ENCODE results near the gene PTPRG.

Gene PTPRG

DNA sequence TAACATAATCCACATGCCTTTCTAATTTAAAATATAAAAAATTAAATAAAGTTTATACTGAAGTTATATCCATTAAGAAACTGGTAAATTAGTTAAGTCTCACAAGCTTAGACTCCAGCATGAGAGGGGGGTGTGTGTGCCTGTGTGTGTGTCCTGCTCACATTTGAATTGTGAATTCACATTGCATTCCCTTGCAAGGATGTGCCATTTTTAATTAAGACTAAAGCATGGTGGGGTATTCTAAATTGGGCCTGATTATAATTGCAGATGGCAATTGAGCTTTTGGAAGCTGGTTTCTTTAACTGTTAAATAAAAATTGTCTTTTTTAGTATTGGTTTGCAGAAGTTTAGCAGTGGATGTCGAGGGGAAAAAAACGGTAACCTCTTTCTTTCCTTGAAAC, 56.9 kb downstream of the PTPRG start:
- no peak for DNase-seq (ENCODE audit: low read depth)

DNA sequence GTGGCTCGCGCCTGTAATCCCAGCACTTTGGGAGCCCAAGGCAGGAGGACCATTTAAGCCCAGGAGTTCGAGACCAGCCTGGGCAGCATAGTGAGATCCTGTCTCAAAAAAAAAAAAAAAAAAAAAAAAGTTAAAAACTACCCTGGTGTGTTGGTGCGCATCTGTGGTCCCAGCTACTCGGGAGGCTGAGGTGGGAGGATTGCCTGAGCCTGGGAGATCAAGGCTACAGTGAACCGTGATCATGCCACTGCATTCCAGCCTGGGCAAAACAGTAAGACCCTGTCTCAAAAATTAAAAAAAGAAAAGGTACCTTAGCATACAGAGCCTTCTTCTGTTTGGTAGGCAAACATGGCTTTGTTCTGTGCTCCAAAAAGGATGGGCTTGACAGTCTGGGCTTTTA, 57.5 kb downstream of the PTPRG start:
- no peak for DNase-seq (ENCODE audit: low read depth)

DNA sequence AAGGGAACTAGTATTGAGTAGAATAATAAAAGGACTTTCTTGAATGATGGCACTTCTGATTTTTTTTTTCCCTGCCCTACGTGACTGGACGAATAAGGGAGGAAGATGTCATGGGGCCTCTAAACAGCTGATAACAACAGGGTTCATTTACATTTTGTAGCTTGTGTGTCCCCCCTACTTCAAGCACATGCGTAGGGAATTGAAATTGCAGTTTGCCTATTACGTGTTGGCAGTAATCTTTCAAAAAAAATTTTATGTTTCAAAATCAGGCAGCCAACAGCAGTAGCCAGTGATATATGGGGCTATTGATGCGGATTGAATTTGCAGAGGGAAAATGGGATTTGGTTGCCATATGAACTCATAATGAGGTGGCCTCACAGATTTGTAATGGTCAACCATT, 58.7 kb downstream of the PTPRG start:
- DNase-seq (ENCODE audit: low read depth), result no peak

DNA sequence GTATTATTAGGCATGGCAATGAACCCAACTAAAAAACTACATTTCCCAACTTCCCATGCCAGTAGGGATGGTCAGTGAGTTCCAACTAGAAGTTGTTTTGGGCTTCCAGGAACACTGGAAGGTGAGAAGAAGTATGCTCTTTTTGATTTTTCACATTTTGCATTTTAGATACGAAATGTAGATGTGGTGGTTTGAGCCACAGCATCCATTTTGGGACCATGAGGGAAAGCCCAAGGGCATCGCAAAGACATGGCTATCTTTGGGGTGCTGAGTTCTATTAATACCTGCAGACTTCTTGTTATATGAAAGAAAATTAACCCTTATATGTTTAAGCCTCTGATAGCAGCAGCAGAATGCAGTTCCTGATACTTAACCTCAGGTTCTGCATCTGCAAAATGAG, 62.9 kb downstream of the PTPRG start:
- DNase-seq (ENCODE audit: low read depth), result no peak

DNA sequence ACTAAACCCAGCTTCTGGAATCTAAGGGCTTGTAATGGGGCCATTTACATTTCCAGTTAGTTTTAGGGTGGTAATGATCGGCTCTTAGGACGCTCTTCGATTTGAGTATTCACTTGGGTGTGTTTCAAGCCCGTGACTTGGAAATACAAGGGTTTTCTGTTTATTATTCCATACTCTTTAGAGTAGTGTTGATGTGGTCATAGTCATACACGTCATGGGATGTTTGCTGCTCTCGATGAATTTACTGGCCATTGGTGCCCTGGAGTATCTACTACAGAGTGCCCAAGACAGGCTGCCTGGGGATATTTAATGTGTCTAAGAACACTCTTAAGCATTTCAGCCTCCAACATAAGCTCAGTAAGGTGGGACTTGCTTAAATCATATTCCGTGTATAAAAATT, 64.1 kb downstream of the PTPRG start:
- DNase-seq (ENCODE audit: low read depth), result no peak

DNA sequence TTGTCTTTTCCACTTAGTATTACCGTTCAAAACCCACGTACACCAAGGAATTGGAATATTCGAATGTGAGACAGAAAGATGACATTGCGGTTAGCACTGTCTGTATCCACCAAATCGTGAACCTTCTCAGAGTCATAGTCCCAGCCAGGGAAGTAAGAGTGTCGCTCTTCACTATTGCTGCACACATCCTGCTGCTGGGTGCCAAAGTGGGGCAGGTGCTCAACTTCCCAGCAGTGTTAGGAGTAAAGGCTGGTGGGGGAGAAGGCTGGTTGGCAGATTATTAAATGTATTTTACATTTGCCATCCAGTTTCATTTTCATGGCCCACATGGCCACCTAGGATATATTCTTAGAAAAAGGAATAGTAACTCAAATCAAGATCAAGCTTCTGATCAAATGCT, 65.1 kb downstream of the PTPRG start:
- no peak for DNase-seq (ENCODE audit: low read depth)

DNA sequence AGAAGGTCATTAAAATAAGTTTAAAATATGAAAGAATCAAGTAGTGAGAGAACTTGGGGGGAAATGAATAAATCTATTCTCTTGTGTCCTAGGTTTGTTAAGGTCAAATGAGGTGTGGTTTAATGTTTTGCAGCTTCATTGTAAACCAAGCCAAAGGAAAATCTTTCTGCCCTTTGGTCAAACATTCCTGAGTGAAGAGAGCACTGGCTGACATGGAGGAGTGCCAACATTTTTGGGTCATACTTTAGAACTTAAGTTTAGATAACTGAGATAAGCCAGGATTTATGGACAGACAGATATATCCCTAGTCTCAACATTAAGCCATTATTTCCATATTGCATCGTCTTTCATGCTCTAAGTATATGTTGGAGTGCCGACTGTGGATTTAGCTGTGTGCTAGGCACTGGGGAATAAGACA, 66.4 kb downstream of the PTPRG start:
- peak; percentile 94 for DNase-seq (ENCODE audit: low read depth)

DNA sequence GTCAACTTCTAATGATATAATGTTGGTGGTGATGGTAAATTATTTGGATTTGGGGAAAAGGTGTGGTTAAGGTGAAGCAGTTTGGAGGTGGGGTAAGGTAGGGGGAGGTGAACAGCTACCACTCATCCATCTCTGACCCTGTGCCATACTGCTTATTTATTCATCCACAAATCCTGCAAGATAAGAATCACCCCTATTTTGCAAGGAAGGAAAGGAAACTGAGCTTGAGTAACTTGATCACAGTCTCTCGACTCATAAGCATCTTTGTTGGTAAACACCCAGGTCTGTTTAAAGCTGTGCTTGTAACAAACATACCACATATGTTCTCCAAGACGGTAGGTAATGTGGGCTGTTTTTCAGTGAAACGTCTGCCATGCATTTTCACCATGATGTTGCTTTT, 67.3 kb downstream of the PTPRG start:
- DNase-seq (ENCODE audit: low read depth), result no peak

DNA sequence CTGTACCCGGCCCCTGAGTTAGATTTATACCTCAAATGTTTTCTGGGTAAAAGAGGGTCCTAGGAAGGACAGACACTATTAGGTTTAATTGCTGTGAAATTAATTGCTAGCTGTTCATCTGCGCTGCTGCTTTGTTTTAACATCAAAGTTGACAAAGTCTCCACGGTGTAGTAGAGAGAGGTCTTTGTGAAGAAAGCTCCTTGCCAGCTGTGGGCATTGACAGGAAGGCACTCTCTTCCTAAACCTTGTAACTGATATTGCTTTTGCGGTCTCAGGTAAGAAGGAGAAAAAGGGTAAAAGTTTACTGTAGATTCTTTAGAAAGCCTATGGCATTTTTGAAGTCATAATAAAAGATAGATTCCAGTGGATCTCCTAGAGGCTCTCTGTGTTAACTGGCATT, 68.1 kb downstream of the PTPRG start:
- no peak for DNase-seq (ENCODE audit: low read depth)

DNA sequence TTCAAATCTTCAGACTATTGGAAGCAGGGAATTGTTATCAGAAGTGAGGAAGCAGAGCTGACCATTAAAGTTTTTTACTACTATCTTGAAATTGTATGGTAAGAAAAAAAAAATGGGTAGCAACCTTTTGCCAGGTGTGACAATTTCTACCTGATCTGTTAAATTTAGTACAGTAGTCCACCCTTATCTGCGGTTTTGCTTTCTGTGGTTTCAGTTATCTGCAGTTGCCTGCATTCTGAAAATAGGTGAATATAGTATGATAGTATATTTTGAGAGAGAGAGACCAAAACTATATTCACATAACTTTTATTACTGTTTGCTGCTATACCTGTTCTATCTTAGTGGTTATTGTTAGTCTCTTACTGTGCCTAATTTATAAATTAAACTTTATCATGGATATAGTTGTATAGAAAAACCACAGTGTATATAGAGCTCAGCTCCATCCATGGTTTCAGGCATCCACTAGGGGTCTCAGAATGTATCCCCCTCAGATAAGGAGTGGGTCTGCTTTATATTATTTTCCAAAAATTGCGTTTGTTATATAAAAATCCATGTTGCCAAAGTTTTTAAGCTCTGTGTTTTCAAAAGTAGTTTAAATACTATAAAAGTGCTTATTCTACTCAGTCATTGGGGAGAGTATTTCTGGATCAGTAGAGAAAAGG, 69.9 kb downstream of the PTPRG start:
- no peak for DNase-seq (ENCODE audit: low read depth)

DNA sequence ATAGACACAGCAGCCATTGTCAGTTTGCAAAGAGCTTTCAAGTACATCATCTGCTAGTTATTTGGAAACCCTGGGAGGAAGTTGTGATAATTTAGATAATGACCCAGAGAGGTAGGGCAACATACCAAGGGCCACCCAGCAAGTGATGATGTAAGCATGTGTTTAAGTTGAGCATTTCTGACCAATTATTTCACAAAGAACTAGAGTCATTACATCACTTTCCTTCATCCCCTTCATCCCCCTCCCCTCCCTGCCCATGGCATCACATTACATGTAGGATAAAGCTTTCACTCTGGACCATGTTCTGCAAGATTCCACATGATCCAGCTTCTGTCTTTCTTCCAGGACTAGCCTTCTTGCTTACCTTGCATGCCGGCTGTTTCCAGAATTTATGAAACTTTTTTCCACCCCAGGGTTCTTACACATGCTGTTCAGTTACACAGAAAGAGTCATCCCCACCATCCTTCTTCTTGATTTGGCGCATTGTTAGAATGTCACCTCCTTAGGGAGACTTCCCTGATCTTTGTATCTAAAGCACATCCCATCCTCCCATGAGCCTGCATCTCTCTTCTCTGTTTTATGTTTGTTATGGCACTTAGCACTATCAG, 71.3 kb downstream of the PTPRG start:
- peak; percentile 28 for DNase-seq (ENCODE audit: low read depth)

DNA sequence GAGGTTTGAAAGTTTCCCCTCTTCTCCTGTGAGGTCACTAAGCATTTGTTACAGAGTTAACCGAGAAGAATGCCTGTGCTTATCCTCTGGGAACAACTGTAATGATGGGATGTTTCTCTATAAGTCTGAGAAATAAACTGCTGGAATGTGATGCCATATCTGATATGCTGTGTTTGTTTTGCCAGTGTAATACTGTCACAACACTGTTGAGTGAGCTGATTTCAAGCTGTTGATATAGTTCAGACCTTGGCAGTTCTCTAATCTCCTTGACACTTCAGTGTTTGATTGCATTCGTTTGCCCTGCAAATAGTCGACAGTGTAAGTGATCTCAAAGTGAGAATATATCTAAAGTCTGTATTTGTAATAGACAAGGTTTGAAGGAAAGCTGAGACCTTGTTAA, 73.3 kb downstream of the PTPRG start:
- DNase-seq (ENCODE audit: low read depth), result no peak

DNA sequence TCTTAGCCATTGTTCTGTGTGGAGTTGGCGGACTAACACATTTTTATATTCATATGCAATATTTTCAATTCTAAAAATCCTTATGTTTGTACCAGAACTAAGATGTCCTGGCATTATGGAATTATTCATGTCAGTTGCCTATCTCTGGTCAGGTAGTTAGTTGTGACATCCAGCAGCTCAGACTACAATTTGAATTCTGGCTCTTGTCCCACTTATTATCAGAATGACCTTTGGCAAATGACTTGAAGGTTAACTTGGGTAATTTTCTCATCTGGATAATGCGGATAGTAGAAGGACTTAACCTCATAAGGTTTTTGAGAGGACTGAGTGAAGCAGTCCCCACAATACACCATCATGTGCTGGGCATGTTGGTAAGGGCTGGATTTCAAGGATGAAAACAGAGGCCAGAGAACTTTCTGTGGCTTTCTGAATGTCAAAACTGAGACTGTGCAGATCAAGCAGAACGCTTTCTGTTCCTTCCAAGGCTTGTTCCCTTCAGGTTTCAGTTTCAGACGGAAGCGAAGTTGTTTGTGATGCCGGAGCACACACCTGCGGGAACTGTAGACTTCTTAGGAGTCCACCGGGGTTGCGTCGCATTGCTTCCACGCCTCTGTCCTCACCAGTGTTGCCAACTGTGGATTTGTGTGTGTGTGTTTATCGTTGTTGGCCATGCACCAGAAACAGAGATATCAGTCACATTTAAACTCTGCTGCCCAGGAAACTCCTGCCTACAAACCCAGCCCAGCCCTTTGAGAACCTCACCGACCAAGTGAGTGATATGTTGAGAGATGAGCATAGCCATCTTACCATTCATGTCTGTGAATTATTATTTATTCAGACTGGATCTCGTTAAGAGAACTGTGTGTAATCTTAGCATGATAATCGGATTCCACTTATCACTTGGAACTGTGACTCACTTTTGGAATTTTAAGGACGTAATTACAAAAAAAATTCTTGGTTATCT, 76.0 kb downstream of the PTPRG start:
- peak; percentile 31 for DNase-seq (ENCODE audit: low read depth)

DNA sequence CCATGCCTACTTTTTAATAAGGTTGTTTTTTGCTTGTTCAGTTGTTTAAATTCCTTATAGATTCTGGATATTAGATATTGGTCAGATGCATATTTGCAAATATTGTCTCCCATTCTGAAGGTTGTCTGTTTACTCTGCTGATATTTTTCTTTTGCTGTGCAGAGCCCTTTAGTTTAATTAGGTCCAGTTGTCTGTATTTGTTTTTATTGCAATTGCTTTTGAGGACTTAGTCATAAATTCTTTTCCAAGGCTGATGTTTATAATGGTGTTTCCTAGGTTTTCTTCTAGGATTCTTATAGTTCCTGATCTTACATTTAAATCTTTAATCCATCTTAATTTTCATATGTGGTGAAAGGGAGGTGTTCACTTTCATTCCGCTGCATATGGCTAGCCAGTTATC, 77.4 kb downstream of the PTPRG start:
- DNase-seq (ENCODE audit: low read depth), result no peak

DNA sequence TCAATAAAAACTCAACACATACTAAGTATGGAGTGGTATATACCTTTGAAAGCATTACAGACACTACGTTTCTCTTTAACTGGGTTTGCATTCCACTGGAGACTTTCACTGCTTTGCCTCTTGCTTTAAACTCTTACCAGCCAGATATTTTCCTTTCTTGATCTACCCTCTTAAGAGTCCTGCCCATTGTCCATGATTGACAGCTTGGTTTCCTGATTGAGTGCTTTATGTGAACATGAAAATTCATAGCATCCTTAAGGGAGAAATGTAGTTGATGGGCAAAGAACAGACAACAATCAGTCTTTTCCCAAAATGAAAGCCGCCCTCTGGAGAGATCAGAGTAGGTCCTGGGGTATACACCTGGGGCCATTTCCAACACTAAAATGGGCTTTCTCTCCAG, 78.6 kb downstream of the PTPRG start:
- DNase-seq (ENCODE audit: low read depth), result no peak

DNA sequence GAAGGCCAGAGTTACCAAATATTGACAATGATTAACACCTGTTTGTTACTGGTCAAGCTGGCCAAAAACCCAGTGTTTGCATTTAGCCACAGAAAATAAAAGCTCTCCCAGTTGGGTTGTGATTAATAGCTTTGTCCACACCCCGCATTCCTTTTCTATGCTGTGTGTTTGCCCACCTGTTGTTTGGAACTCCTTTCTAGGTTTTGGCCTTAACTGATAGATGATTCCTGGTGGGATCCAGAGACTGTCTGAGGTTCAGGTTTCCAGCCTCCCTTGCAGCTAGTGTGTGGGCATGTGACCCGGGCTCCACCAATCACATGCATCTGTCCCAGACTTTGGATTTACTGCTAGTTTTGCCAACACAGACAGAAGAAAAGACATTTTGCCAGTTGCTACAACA, 83.8 kb downstream of the PTPRG start:
- no peak for DNase-seq (ENCODE audit: low read depth)

DNA sequence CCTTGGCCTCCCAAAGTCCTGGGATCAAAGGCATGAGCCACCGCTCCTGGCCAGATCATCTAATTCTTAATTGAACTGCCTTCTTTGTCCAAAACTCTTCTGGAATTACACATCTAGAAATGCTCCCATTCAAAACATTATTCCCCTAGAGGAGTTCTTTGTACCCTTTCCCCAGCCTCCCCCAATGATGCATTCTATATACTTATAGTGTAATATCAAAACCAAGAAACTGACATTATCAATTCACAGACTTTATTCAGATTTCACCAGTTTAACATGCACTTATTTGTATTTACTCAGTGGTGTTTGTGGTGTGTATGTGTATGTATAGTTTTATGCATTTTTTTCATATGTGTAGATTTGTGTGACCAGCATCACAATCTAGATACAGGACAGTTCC, 85.0 kb downstream of the PTPRG start:
- DNase-seq (ENCODE audit: low read depth), result no peak

DNA sequence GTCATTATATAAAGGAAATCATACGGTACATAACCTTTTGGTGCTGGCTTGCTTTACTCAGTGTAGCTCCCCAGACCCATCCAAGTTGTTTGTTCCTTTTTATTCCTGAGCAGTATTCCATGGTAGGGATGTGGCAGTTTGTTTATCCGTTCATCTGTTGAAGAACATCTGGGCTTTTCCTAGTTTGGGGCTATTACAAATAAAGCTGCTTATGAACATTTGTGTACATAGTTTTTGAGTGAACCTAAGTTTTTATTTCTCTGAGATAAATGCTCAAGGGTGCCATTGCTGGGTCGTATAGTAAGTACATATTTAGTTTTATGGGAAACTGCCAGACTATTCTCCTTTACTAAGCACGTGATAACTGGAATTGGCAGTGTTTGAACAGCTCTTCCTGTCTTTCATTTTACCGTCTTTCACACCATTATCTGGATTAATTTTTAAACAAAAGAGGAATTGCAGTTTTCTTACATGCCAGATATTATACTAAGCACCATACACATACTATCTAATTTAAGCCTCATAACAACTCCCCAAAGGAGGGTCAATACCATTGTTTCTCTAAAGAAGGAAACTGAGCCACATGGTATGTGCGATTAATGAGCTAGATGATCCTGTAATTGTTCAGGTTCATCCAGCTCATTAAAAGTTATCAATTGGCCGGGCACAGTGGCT, 85.6 kb downstream of the PTPRG start:
- DNase-seq (ENCODE audit: low read depth), result no peak

DNA sequence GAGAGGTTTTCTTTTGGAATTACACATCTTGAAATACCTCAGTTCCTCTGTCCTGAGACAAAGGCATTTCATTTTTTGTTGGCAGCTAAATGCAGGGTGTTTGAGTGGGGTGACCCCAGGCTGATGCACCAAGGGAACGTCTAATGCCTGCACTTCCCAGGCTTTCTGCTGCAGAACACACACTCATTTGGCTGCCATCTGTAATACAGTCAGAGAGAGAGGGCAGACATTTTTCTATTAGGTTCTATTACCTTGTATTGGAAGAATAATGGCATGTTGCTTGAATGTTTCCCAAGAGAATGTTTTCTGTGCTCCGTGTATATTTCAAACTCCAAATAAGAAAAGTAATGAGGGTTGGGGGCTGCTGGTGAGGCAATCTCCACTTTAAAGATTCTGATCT, 87.1 kb downstream of the PTPRG start:
- DNase-seq (ENCODE audit: low read depth), result no peak

DNA sequence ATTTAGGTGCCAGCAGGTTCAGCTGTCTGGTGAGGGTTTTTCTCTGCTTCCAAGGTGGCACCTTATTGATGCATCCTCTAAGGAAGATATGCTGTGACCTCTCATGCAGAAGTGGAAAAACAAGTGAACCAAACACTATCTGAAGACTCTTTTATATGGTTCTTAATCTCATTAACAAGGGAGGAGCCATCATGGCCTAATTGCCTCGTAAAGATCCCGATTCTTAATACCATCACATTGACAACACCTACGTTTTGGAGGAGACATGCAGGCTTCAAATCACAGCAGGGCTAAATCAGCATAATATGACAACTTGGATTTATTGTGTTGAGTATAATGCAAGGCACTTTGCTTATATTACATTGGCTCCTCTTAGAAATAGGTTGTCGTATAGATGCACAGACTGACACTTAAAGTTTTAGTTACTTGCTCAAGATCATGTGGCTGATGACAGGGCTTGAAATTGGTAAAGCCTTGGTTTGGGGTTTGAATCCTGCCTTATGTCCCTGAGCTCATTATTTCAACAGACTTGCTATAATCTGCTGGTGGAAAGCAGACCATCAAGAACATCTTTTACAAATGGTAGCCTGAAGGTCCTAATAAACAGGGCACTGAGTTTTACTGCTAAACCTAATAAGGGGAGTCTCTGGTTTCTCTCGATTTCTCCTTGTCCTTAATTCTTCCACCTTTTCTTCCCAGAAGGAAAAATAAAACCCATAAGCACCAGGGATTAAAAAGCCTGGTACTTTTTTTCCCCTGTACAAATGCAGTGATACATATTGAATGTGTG, 88.2 kb downstream of the PTPRG start:
- DNase-seq (ENCODE audit: low read depth), result no peak

DNA sequence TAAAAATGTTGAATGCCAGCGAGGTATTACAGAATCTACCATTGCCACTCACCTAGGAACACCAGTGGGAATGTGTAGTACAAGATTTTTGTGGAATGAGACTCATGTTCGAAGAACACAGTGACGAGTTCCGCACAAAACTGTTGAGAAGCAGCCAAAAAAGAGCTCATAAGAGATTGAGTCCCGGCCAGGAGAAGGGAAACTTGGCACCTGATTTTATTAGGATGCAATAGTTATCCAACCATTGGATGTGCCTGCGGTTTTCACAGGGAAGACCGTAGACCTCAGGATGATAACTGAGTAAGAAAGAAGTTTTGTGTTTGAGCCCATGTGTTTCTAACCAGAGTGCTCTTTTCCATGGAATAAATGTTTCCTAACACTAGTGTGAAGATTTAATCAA, 88.9 kb downstream of the PTPRG start:
- DNase-seq (ENCODE audit: low read depth), result peak; percentile 73

Measured in iris pigment epithelial cell (primary cell).